B cell (primary cell): Measurements from ENCODE around the gene PSMG1. TPM values are rescaled to one million over a fixed set of nuclear protein-coding genes. Genes with fewer than 3 reads are reported as not detected.

Experiments
- ATAC-seq: fragments of 200-7000 bp; cut with Tn5 transposase; one replicate; pipeline ENCODE4 v1.10.0; 2021; ENCODE audit warnings: low read depth, mild to moderate bottlenecking, moderate number of reproducible peaks, moderate library complexity
- CTCF ChIA-PET: fragments of 350-600 bp; sonication (Branson Sonifier 250); formaldehyde crosslinking; loops from one replicate; lab custom pipeline; 2021; ENCODE audit warnings: antibody characterized with exemption, inconsistent platforms; lab: Charles Lee
- POLR2A ChIA-PET: fragments of 350-600 bp; sonication (Branson Sonifier 250); formaldehyde crosslinking; loops from one replicate; lab custom pipeline; 2021; ENCODE audit warnings: antibody characterized with exemption; lab: Charles Lee
- DNase-seq: peaks from one replicate; pipeline ENCODE4 v3.0.0; 2013
- H2AFZ ChIP-seq: 2 replicates; pipeline ENCODE4 v1.6.1; 2012; ENCODE audit warnings: mild to moderate bottlenecking, low read depth, low read length; ENCODE audit not compliant: insufficient read depth, poor library complexity, severe bottlenecking
- H3K27ac ChIP-seq, 2 donors: 1 replicate in 1 of 2; 2 replicates in 1 of 2; pipeline ENCODE4 v1.5.1; 2012 to 2013; ENCODE audit warnings: low read length in 2 of 2, mild to moderate bottlenecking in 2 of 2, moderate library complexity in 1 of 2
- H3K27me3 ChIP-seq, 4 experiments: fragments of 200-600 bp in 1 of 4; sonication (generic) in 1 of 4; replicated peaks in 1 of 4; 1 replicate in 2 of 4; 2 replicates in 2 of 4; pipeline versions ENCODE4 v1.6.1 to v1.7.0; 2013 to 2016; ENCODE audit warnings: low read length in 3 of 4, mild to moderate bottlenecking in 2 of 4, mixed read lengths in 1 of 4, moderate library complexity in 1 of 4; ENCODE audit not compliant: insufficient read depth in 4 of 4, control insufficient read depth in 3 of 4; ENCODE audit errors: control extremely low read depth in 1 of 4
- H3K36me3 ChIP-seq, 2 experiments: replicated peaks in 1 of 2; 1 replicate in 1 of 2; 2 replicates in 1 of 2; pipeline versions ENCODE4 v1.6.1 to v1.7.1; 2013; ENCODE audit warnings: low read length in 1 of 2; ENCODE audit not compliant: insufficient read depth in 2 of 2, control insufficient read depth in 1 of 2; ENCODE audit errors: control extremely low read depth in 1 of 2, extremely low read depth in 1 of 2
- H3K4me1 ChIP-seq, 2 donors: fragments of 200-600 bp in 1 of 2; sonication (generic) in 1 of 2; 1 replicate in 1 of 2; 2 replicates in 1 of 2; pipeline versions ENCODE4 v1.5.1 to v1.6.1; 2013 to 2017; ENCODE audit warnings: low read length in 2 of 2; ENCODE audit not compliant: control insufficient read depth in 2 of 2, insufficient read depth in 2 of 2
- H3K4me2 ChIP-seq: replicated peaks from 2 replicates; pipeline ENCODE3; 2012; ENCODE audit warnings: mild to moderate bottlenecking, low read depth, low read length; ENCODE audit not compliant: poor library complexity, severe bottlenecking
- H3K4me3 ChIP-seq, 5 experiments: fragments of 200-600 bp in 1 of 5; sonication (generic) in 1 of 5; 1 replicate in 3 of 5; 2 replicates in 2 of 5; pipeline versions ENCODE4 v1.5.1 to v1.7.0; 2011 to 2016; ENCODE audit warnings: low read length in 4 of 5, mild to moderate bottlenecking in 4 of 5, low read depth in 2 of 5, control low read depth in 1 of 5, moderate library complexity in 1 of 5; ENCODE audit not compliant: insufficient read depth in 1 of 5; ENCODE audit errors: control extremely low read depth in 1 of 5, extremely low read depth in 1 of 5
- H3K79me2 ChIP-seq: fragments of 200-600 bp; sonication (generic); one replicate; pipeline ENCODE4 v1.6.0; 2016; ENCODE audit warnings: low read length; ENCODE audit not compliant: control insufficient read depth, insufficient read depth
- H3K9ac ChIP-seq: fragments of 200-600 bp; sonication (generic); 2 replicates; pipeline ENCODE4 v1.6.1; 2017; ENCODE audit warnings: mild to moderate bottlenecking, low read length, moderate library complexity
- H3K9me3 ChIP-seq, 3 donors: one replicate each; pipeline versions ENCODE4 v1.6.1 to v1.7.1; 2013; ENCODE audit warnings: low read length in 2 of 3; ENCODE audit not compliant: control insufficient read depth in 2 of 3, insufficient read depth in 1 of 3; ENCODE audit errors: control extremely low read depth in 1 of 3
- H4K20me1 ChIP-seq: 2 replicates; pipeline ENCODE4 v1.6.0; 2012; ENCODE audit warnings: mild to moderate bottlenecking, low read length; ENCODE audit not compliant: insufficient read depth, control insufficient read depth, poor library complexity, severe bottlenecking
- H3K27ac Mint-ChIP-seq: one replicate; pipeline ENCODE4 v1.8.0; 2021; ENCODE audit warnings: mixed read lengths
- H3K27me3 Mint-ChIP-seq: one replicate; pipeline ENCODE4 v1.8.0; 2021; ENCODE audit warnings: mixed read lengths
- H3K4me1 Mint-ChIP-seq: one replicate; pipeline ENCODE4 v1.8.0; 2021; ENCODE audit warnings: mixed read lengths
- H3K4me3 Mint-ChIP-seq: one replicate; pipeline ENCODE4 v1.8.0; 2021; ENCODE audit warnings: mixed read lengths
- H3K9me3 Mint-ChIP-seq: one replicate; pipeline ENCODE4 v1.8.0; 2022; ENCODE audit warnings: mixed read lengths; ENCODE audit not compliant: insufficient read depth
- CTCF ChIP-seq: fragments of 200-600 bp; IDR thresholded peaks from one replicate; pipeline ENCODE4 v1.8.0; 2022; ENCODE audit warnings: antibody characterized with exemption, mild to moderate bottlenecking
- EZH2 ChIP-seq: IDR thresholded peaks from 2 replicates; pipeline ENCODE4 v1.6.1; 2012; ENCODE audit warnings: borderline replicate concordance, low read depth, mild to moderate bottlenecking, moderate library complexity, low read length; ENCODE audit not compliant: insufficient read depth, poor library complexity, severe bottlenecking
- WGBS: methylation state at CpG from one replicate; pipeline ENCODE4 v1.1.5; 2013; ENCODE audit warnings: missing lambda C conversion rate; ENCODE audit not compliant: insufficient coverage; 5-methylcytosine and 5-hydroxymethylcytosine counted together
- intact Hi-C: fragments of 100-400 bp; cut with micrococcal nuclease; formaldehyde crosslinking; loops from one replicate; pipeline ENCODE4 v1.10.0; 2022
- polyA plus RNA-seq: library from polyadenylated mRNA; depleted of rRNA; stranded (reverse); fragments of >200 nt; gene quantifications from 2 replicates; pipeline ENCODE4 v1.2.3, GENCODE V29; 2012
- total RNA-seq, 2 donors: library from RNA; stranded (reverse); fragments of 120-200 nt in 1 of 2; gene quantifications; 1 replicate in 1 of 2; 2 replicates in 1 of 2; pipeline versions ENCODE4 v1.2.3 to v1.2.4, GENCODE V29; 2013 to 2022

The PSMG1 gene
- total and polyA plus RNA-seq, 2 donors (not counting 1 experiment from before 2014, with no cell fraction given): 8.6 to 10.4 TPM

GRCh38 chr21:39198800-39199199 is 15.5 kb upstream of the PSMG1 start:
- no peak overlapping the region for H3K27ac ChIP-seq
- Mint-ChIP-seq H3K9me3 (no peaks in the 10 kb centered on the region), H3K27me3 (no peaks in the 10 kb centered on the region), H3K27ac (no peak overlapping the region), H3K4me1 (peaks cover 3% of the 10 kb centered on the region), H3K4me3 (no peak overlapping the region)
- no peak overlapping the region for H3K4me3 ChIP-seq
- ChIA-PET CTCF (no interaction called here), POLR2A (no interaction called here)
- H4K20me1 ChIP-seq: no peaks in the 10 kb centered on the region
- TF ChIP-seq EZH2 (no peak), CTCF (no peak)
- intact Hi-C loops: no loop called here
- WGBS: 60% methylated on average over 1 of the region's 2 CpGs
- H3K27me3 ChIP-seq: no peaks in the 10 kb centered on the region
- DNase-seq (no peak), ATAC-seq (no peak)
- H2AFZ ChIP-seq: no peak overlapping the region
- no peaks in the 10 kb centered on the region for H3K4me1 ChIP-seq
- H3K36me3 ChIP-seq: peaks cover 13 to 61% of the 10 kb centered on the region in 2 experiments
- H3K79me2 ChIP-seq: no peaks in the 10 kb centered on the region
- no peaks in the 10 kb centered on the region for H3K9me3 ChIP-seq
- H3K4me2 ChIP-seq: no peak overlapping the region
- no peak overlapping the region for H3K9ac ChIP-seq

DNA sequence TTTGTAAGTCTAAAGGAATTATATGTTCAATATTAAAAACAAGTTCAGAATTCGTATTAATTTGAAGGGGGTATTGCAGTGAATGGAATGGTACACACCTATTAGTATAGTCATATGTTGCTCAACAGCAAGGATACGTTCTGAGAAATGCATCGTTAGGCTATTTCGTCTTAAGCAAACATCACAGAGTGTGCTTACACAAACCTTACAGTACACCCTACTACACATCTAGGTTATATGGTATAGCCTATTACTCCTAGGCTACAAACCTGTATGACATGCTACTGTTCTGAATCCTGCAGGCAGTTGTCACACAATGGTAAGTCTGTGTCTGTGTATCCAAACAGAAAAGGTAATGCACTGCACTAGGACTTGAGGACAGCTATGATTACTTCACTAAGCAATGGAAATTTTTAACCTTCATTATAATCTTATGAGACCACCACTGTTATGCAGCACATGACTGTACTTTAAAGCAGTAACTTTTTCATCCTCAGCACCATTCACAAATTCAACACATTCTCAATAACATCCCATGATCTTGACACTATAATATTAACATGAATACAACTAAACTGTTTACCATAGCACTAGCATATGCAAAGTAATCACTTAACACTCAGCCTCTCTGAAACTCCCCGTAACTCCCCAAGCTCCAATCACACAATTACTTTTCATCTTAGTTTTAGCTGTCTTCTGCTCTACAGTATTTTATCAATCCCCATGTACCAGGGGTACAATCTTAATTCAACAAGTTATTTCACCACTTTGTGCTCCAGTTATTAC is 14.4 kb upstream of the PSMG1 start:
- H3K9me3 ChIP-seq: no peaks in the 10 kb centered on the region
- Mint-ChIP-seq H3K4me3 (no peak overlapping the region), H3K27ac (no peak overlapping the region), H3K27me3 (no peaks in the 10 kb centered on the region), H3K9me3 (no peaks in the 10 kb centered on the region), H3K4me1 (peaks cover 3% of the 10 kb centered on the region)
- H2AFZ ChIP-seq: no peak overlapping the region
- POLR2A ChIA-PET: interaction anchor here (1.4 kb wide), 1 partner anchor 14 kb away, joined by 4 read pairs; the partner anchor contains the start of gene PSMG1
- H3K4me3 ChIP-seq: no peak overlapping the region
- peaks cover 13 to 56% of the 10 kb centered on the region in 2 experiments for H3K36me3 ChIP-seq
- no peak overlapping the region for H3K27ac ChIP-seq
- WGBS: 100% methylated on average over 1 of the region's 5 CpGs
- intact Hi-C loops: no loop called here
- H3K79me2 ChIP-seq: no peaks in the 10 kb centered on the region
- CTCF ChIA-PET: no interaction called here
- H4K20me1 ChIP-seq: no peaks in the 10 kb centered on the region
- DNase-seq: no peak
- ATAC-seq: no peak
- no peaks in the 10 kb centered on the region for H3K4me1 ChIP-seq
- no peak for TF ChIP-seq CTCF
- no peak for TF ChIP-seq EZH2
- H3K9ac ChIP-seq: no peak overlapping the region
- no peaks in the 10 kb centered on the region for H3K27me3 ChIP-seq
- H3K4me2 ChIP-seq: no peak overlapping the region
